ENCODE results near the gene ATP8A1. TPM values are rescaled to one million over a fixed set of nuclear protein-coding genes. Genes with fewer than 3 reads are reported as not detected.

Gene ATP8A1
- polyA plus RNA-seq, 1 donor, result 7.1 TPM

GRCh38 chr4:42626629-42627146 lies 30.2 kb downstream of the ATP8A1 start:
- DNase-seq (ENCODE audit: low read depth), result no peak

- no peak for DNase-seq (ENCODE audit: low read depth)
Measured at GRCh38 chr4:42625329-42625728, 31.6 kb downstream of the ATP8A1 start.

- no peak for DNase-seq (ENCODE audit: low read depth)
Measured at GRCh38 chr4:42624551-42624950, 32.4 kb downstream of the ATP8A1 start.

- no peak for DNase-seq (ENCODE audit: low read depth)
Measured at GRCh38 chr4:42618023-42618422, 38.9 kb downstream of the ATP8A1 start.

GRCh38 chr4:42617030-42617429 lies 39.9 kb downstream of the ATP8A1 start:
- DNase-seq (ENCODE audit: low read depth), result no peak

- no peak for DNase-seq (ENCODE audit: low read depth)
Measured at GRCh38 chr4:42616572-42616971, 40.3 kb downstream of the ATP8A1 start.

- no peak for DNase-seq (ENCODE audit: low read depth)
Measured at GRCh38 chr4:42615131-42615763, 41.7 kb downstream of the ATP8A1 start.

- DNase-seq (ENCODE audit: low read depth), result no peak
Measured at GRCh38 chr4:42612898-42613297, 44.0 kb downstream of the ATP8A1 start.

- no peak for DNase-seq (ENCODE audit: low read depth)
Measured at GRCh38 chr4:42610941-42611340, 46.0 kb downstream of the ATP8A1 start.

GRCh38 chr4:42609051-42609450 lies 47.9 kb downstream of the ATP8A1 start:
- no peak for DNase-seq (ENCODE audit: low read depth)

GRCh38 chr4:42608551-42608950 lies 48.4 kb downstream of the ATP8A1 start:
- DNase-seq (ENCODE audit: low read depth), result no peak

GRCh38 chr4:42607011-42607726 lies 49.7 kb downstream of the ATP8A1 start:
- DNase-seq (ENCODE audit: low read depth), result no peak

- no peak for DNase-seq (ENCODE audit: low read depth)
Measured at GRCh38 chr4:42605264-42605663, 51.6 kb downstream of the ATP8A1 start.

- DNase-seq (ENCODE audit: low read depth), result no peak
Measured at GRCh38 chr4:42603862-42604261, 53.0 kb downstream of the ATP8A1 start.

- DNase-seq (ENCODE audit: low read depth), result no peak
Measured at GRCh38 chr4:42600578-42600977, 56.3 kb downstream of the ATP8A1 start.

GRCh38 chr4:42596918-42597317 lies 60.0 kb downstream of the ATP8A1 start:
- no peak for DNase-seq (ENCODE audit: low read depth)

GRCh38 chr4:42594888-42595287 lies 62.0 kb downstream of the ATP8A1 start:
- DNase-seq (ENCODE audit: low read depth), result no peak

- DNase-seq (ENCODE audit: low read depth), result no peak
Measured at GRCh38 chr4:42588909-42589308, 68.0 kb downstream of the ATP8A1 start.

- no peak for DNase-seq (ENCODE audit: low read depth)
Measured at GRCh38 chr4:42586775-42587174, 70.1 kb downstream of the ATP8A1 start.

- DNase-seq (ENCODE audit: low read depth), result no peak
Measured at GRCh38 chr4:42579903-42580302, 77.0 kb downstream of the ATP8A1 start.

GRCh38 chr4:42578187-42578586 lies 78.7 kb downstream of the ATP8A1 start:
- no peak for DNase-seq (ENCODE audit: low read depth)

- no peak for DNase-seq (ENCODE audit: low read depth)
Measured at GRCh38 chr4:42574870-42575430, 82.0 kb downstream of the ATP8A1 start.

GRCh38 chr4:42573249-42573648 lies 83.7 kb downstream of the ATP8A1 start:
- DNase-seq (ENCODE audit: low read depth), result no peak
